A673 (cell line): ENCODE measurements around the gene FZD1. TPM values are rescaled to one million over a fixed set of nuclear protein-coding genes. Genes with fewer than 3 reads are reported as not detected.

ENCODE experiments used
- BruUV-seq: library from RNA; stranded (reverse); fragments of 400-500 nt; replicated peaks from 2 replicates; lab custom pipeline; 2021; lab: Mats Ljungman, UMichigan
- CTCF ChIA-PET: fragments of 300-600 bp; sonication (Branson Sonifier 250); formaldehyde crosslinking; loops from one replicate; lab custom pipeline; 2022; ENCODE audit warnings: antibody characterized with exemption; lab: Charles Lee
- POLR2A ChIA-PET: fragments of 300-600 bp; sonication (Branson Sonifier 250); formaldehyde crosslinking; loops from one replicate; lab custom pipeline; 2022; ENCODE audit warnings: antibody characterized with exemption; ENCODE audit not compliant: low non-redundant PET; lab: Charles Lee
- DNase-seq: peaks from one replicate; pipeline ENCODE4 v3.0.0-alpha.2; 2015; ENCODE audit warnings: low spot score
- H3K27ac ChIP-seq: fragments of 200-600 bp; sonication (generic); 2 replicates; pipeline ENCODE4 v1.5.1; 2016; ENCODE audit warnings: mixed run types, low read depth, mild to moderate bottlenecking, mixed read lengths, antibody characterized with exemption, low read length; ENCODE audit not compliant: poor library complexity, severe bottlenecking
- H3K27me3 ChIP-seq: fragments of 200-600 bp; sonication (generic); replicated peaks from 2 replicates; pipeline ENCODE4 v1.6.1; 2017; ENCODE audit warnings: mixed run types, low read depth, mild to moderate bottlenecking, mixed read lengths, antibody characterized with exemption, low read length; ENCODE audit not compliant: insufficient read depth, poor library complexity
- H3K36me3 ChIP-seq: fragments of 200-600 bp; sonication (generic); 2 replicates; pipeline ENCODE4 v1.6.1; 2016; ENCODE audit warnings: mixed run types, mild to moderate bottlenecking, mixed read lengths, antibody characterized with exemption, low read length; ENCODE audit not compliant: insufficient read depth, poor library complexity, severe bottlenecking
- H3K4me1 ChIP-seq: fragments of 200-600 bp; sonication (generic); 2 replicates; pipeline ENCODE4 v1.6.1; 2017; ENCODE audit warnings: mixed run types, mild to moderate bottlenecking, mixed read lengths, antibody characterized with exemption, low read length; ENCODE audit not compliant: insufficient read depth, poor library complexity, severe bottlenecking
- H3K4me3 ChIP-seq: fragments of 200-600 bp; sonication (generic); 2 replicates; pipeline ENCODE4 v1.5.1; 2016; ENCODE audit warnings: low read depth, mixed run types, mild to moderate bottlenecking, mixed read lengths, low read length; ENCODE audit not compliant: poor library complexity, severe bottlenecking
- H3K9me3 ChIP-seq: fragments of 200-600 bp; sonication (generic); 2 replicates; pipeline ENCODE4 v1.6.1; 2016; ENCODE audit warnings: mixed run types, low read depth, mild to moderate bottlenecking, mixed read lengths, antibody characterized with exemption, low read length; ENCODE audit not compliant: poor library complexity, severe bottlenecking
- EZH2 ChIP-seq: fragments of 200-600 bp; sonication (generic); IDR thresholded peaks from 2 replicates; pipeline ENCODE4 v1.6.1; 2017; ENCODE audit warnings: borderline replicate concordance, low read depth, mild to moderate bottlenecking, mixed read lengths, antibody characterized with exemption, low read length; ENCODE audit not compliant: poor library complexity, severe bottlenecking
- intact Hi-C: fragments of 100-400 bp; cut with micrococcal nuclease; formaldehyde crosslinking; loops from one replicate; pipeline ENCODE4 v1.10.0; 2022; ENCODE audit not compliant: unreplicated experiment
- total RNA-seq: library from RNA; stranded (reverse); gene quantifications from 2 replicates; pipeline ENCODE4 v1.2.3, GENCODE V29; 2021
- TF ChIP-seq, protein P1 (sequence below): fragments of 300-800, 200-600 bp; sonication (generic); conservative IDR thresholded peaks from 2 replicates; pipeline ENCODE4 v1.5.1; 2017; ENCODE audit warnings: low read depth, mild to moderate bottlenecking, antibody characterized with exemption, low read length, moderate library complexity, mixed read lengths

The FZD1 gene
- total RNA-seq, 1 experiment from 2014 or later, result 49.9 TPM

DNA sequence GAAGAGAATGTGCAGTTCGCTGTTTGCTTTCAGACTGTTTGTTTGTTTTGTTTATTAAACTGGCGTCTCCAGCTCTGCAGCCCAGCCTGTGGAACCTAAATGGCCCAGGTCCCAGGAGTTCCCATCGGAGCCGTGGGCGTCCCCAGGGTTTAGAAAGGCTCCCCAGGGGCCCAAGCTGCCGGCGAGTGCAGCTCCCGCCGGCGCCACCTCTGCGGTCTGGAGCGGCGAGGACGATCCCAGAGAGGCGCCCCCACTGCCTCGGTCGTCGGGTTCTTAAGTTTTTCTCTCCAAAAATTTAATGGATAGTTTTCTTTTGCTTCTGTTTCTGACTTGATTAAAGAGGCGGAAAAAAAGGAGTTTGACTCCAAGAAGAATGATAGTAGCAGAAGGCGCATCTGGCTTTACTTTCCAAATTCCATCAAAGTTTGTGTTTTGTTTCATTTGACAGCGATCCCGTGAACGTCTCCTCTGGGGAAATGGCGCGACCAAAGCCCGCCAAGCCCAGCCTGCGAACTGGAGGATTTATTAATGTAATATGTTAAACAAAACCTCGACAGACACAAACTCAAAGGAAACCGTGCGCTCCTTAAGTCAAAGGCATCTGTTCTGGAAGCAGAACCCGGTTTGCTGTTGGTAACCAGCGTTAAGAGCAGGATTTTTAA lies 718 bp upstream of the FZD1 start:
- Histone ChIP-seq H3K36me3 (peaks cover 22% of the 10 kb centered on the region), H3K9me3 (no peaks in the 10 kb centered on the region), H3K4me1 (peaks cover 21% of the 10 kb centered on the region), H3K27ac (peak overlapping the region; percentile 97), H3K4me3 (peak overlapping the region; percentile 92), H3K27me3 (no peaks in the 10 kb centered on the region)
- CTCF ChIA-PET, result interaction anchor here (1.6 kb wide), 1 partner anchor 24 kb away, joined by 4 read pairs; no protein-coding TSS in a partner anchor
- DNase-seq, result peak; percentile 84
- intact Hi-C loops, result loop anchor here (2.0 to 5.0 kb wide), 3 partner anchors 173 to 519 kb away; no protein-coding TSS in a partner anchor
- TF ChIP-seq, protein P1, sequence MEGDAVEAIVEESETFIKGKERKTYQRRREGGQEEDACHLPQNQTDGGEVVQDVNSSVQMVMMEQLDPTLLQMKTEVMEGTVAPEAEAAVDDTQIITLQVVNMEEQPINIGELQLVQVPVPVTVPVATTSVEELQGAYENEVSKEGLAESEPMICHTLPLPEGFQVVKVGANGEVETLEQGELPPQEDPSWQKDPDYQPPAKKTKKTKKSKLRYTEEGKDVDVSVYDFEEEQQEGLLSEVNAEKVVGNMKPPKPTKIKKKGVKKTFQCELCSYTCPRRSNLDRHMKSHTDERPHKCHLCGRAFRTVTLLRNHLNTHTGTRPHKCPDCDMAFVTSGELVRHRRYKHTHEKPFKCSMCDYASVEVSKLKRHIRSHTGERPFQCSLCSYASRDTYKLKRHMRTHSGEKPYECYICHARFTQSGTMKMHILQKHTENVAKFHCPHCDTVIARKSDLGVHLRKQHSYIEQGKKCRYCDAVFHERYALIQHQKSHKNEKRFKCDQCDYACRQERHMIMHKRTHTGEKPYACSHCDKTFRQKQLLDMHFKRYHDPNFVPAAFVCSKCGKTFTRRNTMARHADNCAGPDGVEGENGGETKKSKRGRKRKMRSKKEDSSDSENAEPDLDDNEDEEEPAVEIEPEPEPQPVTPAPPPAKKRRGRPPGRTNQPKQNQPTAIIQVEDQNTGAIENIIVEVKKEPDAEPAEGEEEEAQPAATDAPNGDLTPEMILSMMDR, result no peak
- TF ChIP-seq EZH2, result no peak
- POLR2A ChIA-PET, result interaction anchor here (0.7 kb wide), 1 partner anchor 733 kb away, joined by 3 read pairs; no protein-coding TSS in a partner anchor
- BruUV-seq, result TSS peak; percentile 93

DNA sequence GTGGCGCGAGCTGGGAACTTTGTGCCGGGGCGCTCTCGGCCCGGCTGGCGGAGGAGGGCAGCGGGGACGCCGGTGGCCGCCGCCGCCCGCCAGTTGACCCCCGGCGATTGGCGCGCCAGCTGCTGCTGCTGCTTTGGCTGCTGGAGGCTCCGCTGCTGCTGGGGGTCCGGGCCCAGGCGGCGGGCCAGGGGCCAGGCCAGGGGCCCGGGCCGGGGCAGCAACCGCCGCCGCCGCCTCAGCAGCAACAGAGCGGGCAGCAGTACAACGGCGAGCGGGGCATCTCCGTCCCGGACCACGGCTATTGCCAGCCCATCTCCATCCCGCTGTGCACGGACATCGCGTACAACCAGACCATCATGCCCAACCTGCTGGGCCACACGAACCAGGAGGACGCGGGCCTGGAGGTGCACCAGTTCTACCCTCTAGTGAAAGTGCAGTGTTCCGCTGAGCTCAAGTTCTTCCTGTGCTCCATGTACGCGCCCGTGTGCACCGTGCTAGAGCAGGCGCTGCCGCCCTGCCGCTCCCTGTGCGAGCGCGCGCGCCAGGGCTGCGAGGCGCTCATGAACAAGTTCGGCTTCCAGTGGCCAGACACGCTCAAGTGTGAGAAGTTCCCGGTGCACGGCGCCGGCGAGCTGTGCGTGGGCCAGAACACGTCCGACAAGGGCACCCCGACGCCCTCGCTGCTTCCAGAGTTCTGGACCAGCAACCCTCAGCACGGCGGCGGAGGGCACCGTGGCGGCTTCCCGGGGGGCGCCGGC lies 870 bp downstream of the FZD1 start:
- H3K4me1 ChIP-seq, result peaks cover 29% of the 10 kb centered on the region
- no peak for TF ChIP-seq EZH2
- TF ChIP-seq, protein P1, result no peak
- H3K27ac ChIP-seq, result peak overlapping the region; percentile 97
- CTCF ChIA-PET, result interaction anchor here (1.0 to 1.1 kb wide), 2 partner anchors 60 to 176 kb away, joined by 4 read pairs; no protein-coding TSS in a partner anchor
- H3K9me3 ChIP-seq, result no peaks in the 10 kb centered on the region
- no peaks in the 10 kb centered on the region for H3K27me3 ChIP-seq
- DNase-seq, result peak; percentile 88
- no TSS peak for BruUV-seq
- H3K4me3 ChIP-seq, result peak overlapping the region; percentile 92
- peaks cover 36% of the 10 kb centered on the region for H3K36me3 ChIP-seq
- POLR2A ChIA-PET, result no interaction called here
- intact Hi-C loops, result loop anchor here (2.0 to 5.0 kb wide), 5 partner anchors 157 to 602 kb away; no protein-coding TSS in a partner anchor

DNA sequence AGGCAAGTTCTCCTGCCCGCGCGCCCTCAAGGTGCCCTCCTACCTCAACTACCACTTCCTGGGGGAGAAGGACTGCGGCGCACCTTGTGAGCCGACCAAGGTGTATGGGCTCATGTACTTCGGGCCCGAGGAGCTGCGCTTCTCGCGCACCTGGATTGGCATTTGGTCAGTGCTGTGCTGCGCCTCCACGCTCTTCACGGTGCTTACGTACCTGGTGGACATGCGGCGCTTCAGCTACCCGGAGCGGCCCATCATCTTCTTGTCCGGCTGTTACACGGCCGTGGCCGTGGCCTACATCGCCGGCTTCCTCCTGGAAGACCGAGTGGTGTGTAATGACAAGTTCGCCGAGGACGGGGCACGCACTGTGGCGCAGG lies 1.4 kb downstream of the FZD1 start:
- ChIA-PET CTCF (interaction anchor here (1.0 to 1.1 kb wide), 2 partner anchors 59 to 176 kb away, joined by 4 read pairs; no protein-coding TSS in a partner anchor), POLR2A (no interaction called here)
- BruUV-seq, result no TSS peak
- DNase-seq, result no peak
- H3K27me3 ChIP-seq, result no peaks in the 10 kb centered on the region
- H3K9me3 ChIP-seq, result no peaks in the 10 kb centered on the region
- intact Hi-C loops, result loop anchor here (2.0 to 5.0 kb wide), 3 partner anchors 157 to 602 kb away; no protein-coding TSS in a partner anchor
- TF ChIP-seq, protein P1, result no peak
- TF ChIP-seq EZH2, result no peak
- H3K4me1 ChIP-seq, result peaks cover 35% of the 10 kb centered on the region
- H3K4me3 ChIP-seq, result peak overlapping the region; percentile 92
- peak overlapping the region; percentile 97 for H3K27ac ChIP-seq
- peaks cover 41% of the 10 kb centered on the region for H3K36me3 ChIP-seq
